MM.1S (cell line): ENCODE results near the gene CHPT1.

ENCODE experiments used
- DNase-seq: peaks from one replicate; pipeline ENCODE4 v3.0.0-alpha.2; 2015
- H2AFZ ChIP-seq: fragments of 300-600 bp; sonication (generic); 2 replicates; pipeline ENCODE4 v1.6.0; 2016; ENCODE audit warnings: antibody characterized with exemption, low read length
- H3F3A ChIP-seq: fragments of 300-600 bp; sonication (generic); 2 replicates; pipeline ENCODE4 v1.6.1; 2016; ENCODE audit warnings: mild to moderate bottlenecking, antibody characterized with exemption, low read length, moderate library complexity, mixed read lengths; ENCODE audit not compliant: insufficient read depth
- H3K27ac ChIP-seq: fragments of 300-600 bp; sonication (generic); 2 replicates; pipeline ENCODE4 v1.5.1; 2016; ENCODE audit warnings: mild to moderate bottlenecking, low read length
- H3K27me3 ChIP-seq: fragments of 300-600 bp; sonication (generic); replicated peaks from 2 replicates; pipeline ENCODE4 v1.6.0; 2016; ENCODE audit warnings: low read length; ENCODE audit not compliant: insufficient read depth
- H3K36me3 ChIP-seq: fragments of 300-600 bp; sonication (generic); replicated peaks from 2 replicates; pipeline ENCODE4 v1.6.1; 2016; ENCODE audit warnings: mild to moderate bottlenecking, low read length, mixed read lengths; ENCODE audit not compliant: insufficient read depth
- H3K4me1 ChIP-seq: fragments of 300-600 bp; sonication (generic); 2 replicates; pipeline ENCODE4 v1.6.1; 2016; ENCODE audit warnings: low read length, mixed read lengths
- H3K4me2 ChIP-seq: fragments of 300-600 bp; sonication (generic); 2 replicates; pipeline ENCODE4 v1.6.0; 2016; ENCODE audit warnings: low read depth, low read length
- H3K4me3 ChIP-seq: fragments of 300-600 bp; sonication (generic); 2 replicates; pipeline ENCODE4 v1.5.1; 2016; ENCODE audit warnings: low read length, mixed read lengths
- H3K79me2 ChIP-seq: fragments of 300-600 bp; sonication (generic); 2 replicates; pipeline ENCODE4 v1.6.1; 2016; ENCODE audit warnings: mixed run types, low read length, mixed read lengths
- H3K9ac ChIP-seq: fragments of 300-600 bp; sonication (generic); 2 replicates; pipeline ENCODE4 v1.6.1; 2016; ENCODE audit warnings: low read length, mixed read lengths
- H3K9me2 ChIP-seq: fragments of 300-600 bp; sonication (generic); replicated peaks from 2 replicates; pipeline ENCODE4 v1.6.1; 2016; ENCODE audit warnings: mild to moderate bottlenecking, low read length, mixed read lengths; ENCODE audit not compliant: insufficient read depth
- H3K9me3 ChIP-seq: fragments of 300-600 bp; sonication (generic); replicated peaks from 2 replicates; pipeline ENCODE4 v1.6.1; 2016; ENCODE audit warnings: mild to moderate bottlenecking, low read length, mixed read lengths; ENCODE audit not compliant: insufficient read depth
- H4K20me1 ChIP-seq: fragments of 300-600 bp; sonication (generic); 2 replicates; pipeline ENCODE4 v1.6.1; 2016; ENCODE audit warnings: mild to moderate bottlenecking, low read length, moderate library complexity, mixed read lengths; ENCODE audit not compliant: insufficient read depth
- CTCF ChIP-seq: fragments of 300-600 bp; sonication (generic); IDR thresholded peaks from 2 replicates; pipeline ENCODE4 v1.5.1; 2016; ENCODE audit warnings: antibody characterized with exemption, low read length, mixed read lengths
- EZH2 ChIP-seq: fragments of 300-600 bp; sonication (generic); optimal IDR thresholded peaks from 2 replicates; pipeline ENCODE3; 2017; ENCODE audit warnings: low read depth, mild to moderate bottlenecking, antibody characterized with exemption, low read length, mixed read lengths
- EZH2phosphoT487 ChIP-seq: fragments of 300-600 bp; sonication (generic); IDR thresholded peaks from 2 replicates; pipeline ENCODE4 v1.6.1; 2018; ENCODE audit warnings: antibody characterized with exemption, low read length

The CHPT1 gene

GRCh38 chr12:101698800-101699347 is 1.4 kb downstream of the CHPT1 start:
- no peak for DNase-seq
- Histone ChIP-seq H3K27ac (peak overlapping the region; percentile 53; the same call in 1 of the 2 replicates), H3K79me2 (peaks cover 60% of the 10 kb centered on the region), H3K4me3 (peak overlapping the region; percentile 68), H3K9ac (peak overlapping the region; percentile 88; the same call in 1 of the 2 replicates), H4K20me1 (no peaks in the 10 kb centered on the region), H2AFZ (peak overlapping the region; percentile 49; the same call in 1 of the 2 replicates), H3K9me3 (no peaks in the 10 kb centered on the region), H3K36me3 (no peaks in the 10 kb centered on the region), H3K4me2 (peak overlapping the region; percentile 43), H3K4me1 (peaks cover 8% of the 10 kb centered on the region), H3K27me3 (no peaks in the 10 kb centered on the region), H3K9me2 (no peaks in the 10 kb centered on the region), H3F3A (peaks cover 12% of the 10 kb centered on the region)
- TF ChIP-seq EZH2 (no peak), EZH2phosphoT487 (no peak), CTCF (peak; percentile 35)

- H3K36me3 ChIP-seq: no peaks in the 10 kb centered on the region
- H3K27ac ChIP-seq: no peak overlapping the region
- peaks cover 12% of the 10 kb centered on the region for H3F3A ChIP-seq
- 0 out of 2 replicates have a peak overlapping the region, but pooled peaks have one; percentile 11 for H3K4me2 ChIP-seq
- no peaks in the 10 kb centered on the region for H3K9me2 ChIP-seq
- no peak overlapping the region for H2AFZ ChIP-seq
- no peaks in the 10 kb centered on the region for H3K9me3 ChIP-seq
- TF ChIP-seq EZH2 (no peak), CTCF (no peak), EZH2phosphoT487 (no peak)
- peaks cover 61% of the 10 kb centered on the region for H3K79me2 ChIP-seq
- no peaks in the 10 kb centered on the region for H3K27me3 ChIP-seq
- H3K4me1 ChIP-seq: peaks cover 8% of the 10 kb centered on the region
- DNase-seq: no peak
- no peak overlapping the region for H3K9ac ChIP-seq
- H3K4me3 ChIP-seq: no peak overlapping the region
- no peaks in the 10 kb centered on the region for H4K20me1 ChIP-seq
Observed at GRCh38 chr12:101700299-101700820, 2.9 kb downstream of the CHPT1 start.

DNA sequence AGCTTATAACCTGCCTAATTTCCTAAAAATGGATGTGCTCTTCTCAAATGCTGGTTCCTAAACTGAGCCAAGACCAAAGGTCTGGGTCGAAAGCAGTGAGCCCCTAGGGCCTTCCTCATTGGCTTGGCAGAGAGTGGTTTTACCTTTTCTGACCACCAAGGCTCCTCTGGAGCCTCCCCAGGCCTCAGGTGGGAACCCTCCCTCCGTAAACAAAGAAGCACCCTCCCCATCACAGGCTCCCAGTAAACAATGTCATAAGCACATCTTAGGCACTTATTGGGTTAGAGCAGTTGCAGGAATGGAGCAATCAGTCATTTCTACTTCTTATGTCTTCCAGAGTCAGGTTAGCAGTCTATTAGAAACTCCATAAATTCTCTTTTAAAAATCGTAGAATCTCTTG is 6.0 kb downstream of the CHPT1 start:
- H3K9me3 ChIP-seq: no peaks in the 10 kb centered on the region
- no peaks in the 10 kb centered on the region for H3K4me1 ChIP-seq
- H3K27ac ChIP-seq: no peak overlapping the region
- no peak overlapping the region for H3K4me2 ChIP-seq
- no peak overlapping the region for H3K4me3 ChIP-seq
- no peaks in the 10 kb centered on the region; the same call in 1 of the 2 replicates for H4K20me1 ChIP-seq
- no peak for DNase-seq
- H3K79me2 ChIP-seq: peaks cover 75% of the 10 kb centered on the region
- H3K27me3 ChIP-seq: no peaks in the 10 kb centered on the region
- H3K9ac ChIP-seq: no peak overlapping the region
- no peak for TF ChIP-seq EZH2phosphoT487
- TF ChIP-seq CTCF: no peak
- TF ChIP-seq EZH2: no peak
- H3K36me3 ChIP-seq: no peaks in the 10 kb centered on the region
- no peak overlapping the region for H2AFZ ChIP-seq
- H3K9me2 ChIP-seq: no peaks in the 10 kb centered on the region
- H3F3A ChIP-seq: peaks cover 3% of the 10 kb centered on the region; the same call in 1 of the 2 replicates
